ENCODE measurements around the gene FOLR3. TPM values are rescaled to one million over a fixed set of nuclear protein-coding genes. Genes with fewer than 3 reads are reported as not detected.

FOLR3 gene
- total and polyA plus RNA-seq, 2 of the 4 experiments (the other 2 are of a cell fraction) = 0.29 to 0.36 TPM

DNA sequence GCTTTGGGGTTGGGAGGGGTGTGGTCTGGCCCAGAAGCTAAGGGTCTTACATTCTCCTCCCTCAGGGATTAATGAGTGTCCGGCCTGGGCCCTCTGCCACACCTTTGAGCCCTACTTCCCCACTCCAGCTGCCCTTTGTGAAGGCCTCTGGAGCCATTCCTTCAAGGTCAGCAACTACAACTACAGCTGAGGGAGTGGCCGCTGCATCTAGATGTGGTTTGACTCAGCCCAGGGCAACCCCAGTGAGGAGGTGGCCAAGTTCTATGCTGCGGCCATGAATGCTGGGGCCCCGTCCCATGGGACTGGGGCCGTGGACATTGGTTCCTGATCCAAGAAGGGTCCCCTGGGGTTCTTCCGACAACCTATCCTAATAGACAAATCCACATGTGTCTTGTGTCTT, 42.1 kb downstream of the FOLR3 start:
- TF ChIP-seq CHD1 (IDR thresholded peaks at IDR 0.05; ENCODE audit: low read depth, low read length) = no peak
- TF ChIP-seq, protein P1, sequence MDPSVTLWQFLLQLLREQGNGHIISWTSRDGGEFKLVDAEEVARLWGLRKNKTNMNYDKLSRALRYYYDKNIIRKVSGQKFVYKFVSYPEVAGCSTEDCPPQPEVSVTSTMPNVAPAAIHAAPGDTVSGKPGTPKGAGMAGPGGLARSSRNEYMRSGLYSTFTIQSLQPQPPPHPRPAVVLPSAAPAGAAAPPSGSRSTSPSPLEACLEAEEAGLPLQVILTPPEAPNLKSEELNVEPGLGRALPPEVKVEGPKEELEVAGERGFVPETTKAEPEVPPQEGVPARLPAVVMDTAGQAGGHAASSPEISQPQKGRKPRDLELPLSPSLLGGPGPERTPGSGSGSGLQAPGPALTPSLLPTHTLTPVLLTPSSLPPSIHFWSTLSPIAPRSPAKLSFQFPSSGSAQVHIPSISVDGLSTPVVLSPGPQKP (IDR thresholded peaks at IDR 0.05; ENCODE audit: borderline replicate concordance, low read depth, low read length) = no peak
- H3K79me1 ChIP-seq (ENCODE audit: low read depth in 1 of 2, low read length in 2 of 2) = no peaks in the 10 kb centered on the region
- no peak overlapping the region for H3K4me3 ChIP-seq (ENCODE audit: insufficient read depth, low read depth, low read length)
- H3K36me3 ChIP-seq (ENCODE audit: control insufficient read depth, insufficient read depth, low read length) = no peaks in the 10 kb centered on the region
- no CpG with 5 or more reads among the region's 6 CpGs for WGBS, 2 experiments (ENCODE audit: extremely low coverage in 2 of 2, insufficient read length in 1 of 2)
- H3K4me1 ChIP-seq (ENCODE audit: control insufficient read depth, insufficient read depth, low read length) = peaks cover 5% of the 10 kb centered on the region
- no peak overlapping the region for H4K8ac ChIP-seq (ENCODE audit: low read depth in 2 of 2, low read length in 2 of 2)
- no peaks in the 10 kb centered on the region for H4K20me1 ChIP-seq (ENCODE audit: insufficient read depth, low read length)
- H2BK120ac ChIP-seq (ENCODE audit: low read depth, low read length) = no peak overlapping the region; the same call in 1 of the 2 replicates
- no TSS peak for BruUV-seq (replicated peaks)
- no peaks in the 10 kb centered on the region for H3K9me3 ChIP-seq (ENCODE audit: control insufficient read depth, insufficient read depth, low read length)
- H2AK5ac ChIP-seq (ENCODE audit: low read depth, low read length) = no peak overlapping the region
- H3K56ac ChIP-seq (ENCODE audit: extremely low read depth, insufficient read depth, low read length) = no peak overlapping the region
- no peak overlapping the region for H2BK20ac ChIP-seq (ENCODE audit: low read depth, low read length)
- no peak overlapping the region for H4K91ac ChIP-seq (ENCODE audit: insufficient read depth, low read depth, low read length)
- ATAC-seq (ENCODE audit: low read depth) (no peak), DNase-seq (no peak)
- H3K18ac ChIP-seq (ENCODE audit: low read depth, low read length) = no peak overlapping the region
- no peak overlapping the region for H2BK15ac ChIP-seq (ENCODE audit: low read depth, low read length)
- H3K27ac ChIP-seq (ENCODE audit: insufficient read depth, low read length) = no peak overlapping the region
- no peak overlapping the region for H3K4me2 ChIP-seq (ENCODE audit: low read depth, low read length)
- H3K14ac ChIP-seq (replicated peaks; ENCODE audit: low read depth, low read length) = no peak overlapping the region
- dilution Hi-C loops (cut with HindIII; ENCODE audit: low sequenced_read_pairs, unreplicated experiment) (no loop called here), intact Hi-C loops (cut with micrococcal nuclease) (no loop called here), in situ Hi-C loops (cut with MboI; ENCODE audit: low sequenced_read_pairs) (no loop called here)
- no peak overlapping the region for H3K4ac ChIP-seq (ENCODE audit: low read depth, low read length)
- H3K9ac ChIP-seq (ENCODE audit: low read depth, low read length) = no peak overlapping the region
- H3K9me1 ChIP-seq (ENCODE audit: insufficient read depth, low read length) = peaks cover 5% of the 10 kb centered on the region; the same call in 1 of the 2 replicates
- no peak overlapping the region for H3K23ac ChIP-seq (ENCODE audit: low read depth, low read length)
- H2BK5ac ChIP-seq (ENCODE audit: low read depth, low read length, poor library complexity, severe bottlenecking) = no peak overlapping the region
- ChIA-PET CTCF (no interaction called here), POLR2A (ENCODE audit: unreplicated experiment) (no interaction called here)
- H4K5ac ChIP-seq (ENCODE audit: low read depth, low read length) = no peak overlapping the region
- H3K27me3 ChIP-seq (ENCODE audit: control insufficient read depth, insufficient read depth, low read length) = no peaks in the 10 kb centered on the region; the same call in 1 of the 2 replicates
- no peak overlapping the region for H2AK9ac ChIP-seq (replicated peaks; ENCODE audit: low read depth, low read length, poor library complexity)
- H2AFZ ChIP-seq (replicated peaks; ENCODE audit: low read length, poor library complexity) = no peak overlapping the region

Measured in IMR-90 (cell line).